Erythroblast (primary cell): ENCODE results near the gene ALPG.
"Not testable (repeated sequence)": the region's sequence is repeated elsewhere in the genome, so short reads cannot be mapped to it uniquely, and the experiment has no call there.

Source experiments
- DNase-seq, 2 experiments: peaks; one replicate each; lab custom pipeline; 2025; lab: John Stamatoyannopoulos, UW
- GATA1 ChIP-seq: IDR thresholded peaks from 2 replicates; pipeline ENCODE4 v1.6.1; 2011; ENCODE audit warnings: low read depth, mild to moderate bottlenecking, control low read depth, low read length, moderate library complexity
- POLR2A ChIP-seq: IDR thresholded peaks from 2 replicates; pipeline ENCODE4 v1.6.1; 2011; ENCODE audit warnings: mild to moderate bottlenecking, low read length

Gene ALPG

GRCh38 chr2:232382331-232383225 is 24.1 kb upstream of the ALPG start:
- DNase-seq, result no peak
- TF ChIP-seq POLR2A (no peak), GATA1 (no peak)

GRCh38 chr2:232384466-232384865 is 22.2 kb upstream of the ALPG start:
- no peak for DNase-seq
- TF ChIP-seq POLR2A (no peak), GATA1 (no peak)

- not testable (repeated sequence) for DNase-seq
Measured at GRCh38 chr2:232385058-232385457, 21.6 kb upstream of the ALPG start.

GRCh38 chr2:232385660-232386489 is 20.8 kb upstream of the ALPG start:
- DNase-seq, result no peak
- TF ChIP-seq GATA1, result no peak
- no peak for TF ChIP-seq POLR2A

- TF ChIP-seq POLR2A, result no peak
- no peak for TF ChIP-seq GATA1
Measured at GRCh38 chr2:232386490-232386739, 20.2 kb upstream of the ALPG start.

GRCh38 chr2:232386740-232387450 is 19.7 kb upstream of the ALPG start:
- no peak for DNase-seq
- TF ChIP-seq GATA1 (no peak), POLR2A (no peak)

More at GRCh38 chr2:232386490-232386739, 20.2 kb upstream of the ALPG start:
- no peak for DNase-seq

GRCh38 chr2:232387451-232388171 is 19.0 kb upstream of the ALPG start:
- DNase-seq, result no peak
- TF ChIP-seq GATA1, result no peak

GRCh38 chr2:232388324-232388891 is 18.2 kb upstream of the ALPG start:
- no peak for TF ChIP-seq POLR2A
- TF ChIP-seq GATA1, result no peak
- no peak for DNase-seq

- TF ChIP-seq POLR2A, result no peak
- TF ChIP-seq GATA1, result no peak
- no peak for DNase-seq
Measured at GRCh38 chr2:232389327-232389726, 17.3 kb upstream of the ALPG start.

- TF ChIP-seq GATA1, result no peak
- no peak for TF ChIP-seq POLR2A
- no peak for DNase-seq
Measured at GRCh38 chr2:232390661-232391060, 16.0 kb upstream of the ALPG start.

GRCh38 chr2:232393556-232393955 is 13.1 kb upstream of the ALPG start:
- no peak for DNase-seq
- no peak for TF ChIP-seq GATA1

GRCh38 chr2:232394431-232394830 is 12.2 kb upstream of the ALPG start:
- DNase-seq, result not testable (repeated sequence)

- no peak for DNase-seq
- no peak for TF ChIP-seq GATA1
- TF ChIP-seq POLR2A, result no peak
Measured at GRCh38 chr2:232395586-232395985, 11.1 kb upstream of the ALPG start.
